Transverse colon (tissue), 4 donors: ENCODE measurements around the gene MTX1.

Source experiments
- POLR2A ChIP-seq: fragments of 450-650 bp; IDR thresholded peaks from one replicate; pipeline ENCODE4 v1.6.1; 2016; ENCODE audit warnings: antibody characterized with exemption, mild to moderate bottlenecking, moderate library complexity
- POLR2AphosphoS5 ChIP-seq, 3 donors: sonication (generic); formaldehyde crosslinking; IDR thresholded peaks; one replicate each; pipeline ENCODE4 v1.6.1; 2016; ENCODE audit warnings: antibody characterized with exemption in 3 of 3
- TF ChIP-seq, protein P1 (sequence below), 5 experiments: fragments of 200-600 bp in 3 of 5; fragments of 450-650 bp in 2 of 5; sonication (generic) in 3 of 5; IDR thresholded peaks; 1 replicate in 2 of 5; 2 replicates in 3 of 5; pipeline ENCODE4 v1.5.1; 2016 to 2017; ENCODE audit warnings: antibody characterized with exemption in 5 of 5, inconsistent platforms in 3 of 5, mild to moderate bottlenecking in 2 of 5, moderate library complexity in 1 of 5

DNA sequence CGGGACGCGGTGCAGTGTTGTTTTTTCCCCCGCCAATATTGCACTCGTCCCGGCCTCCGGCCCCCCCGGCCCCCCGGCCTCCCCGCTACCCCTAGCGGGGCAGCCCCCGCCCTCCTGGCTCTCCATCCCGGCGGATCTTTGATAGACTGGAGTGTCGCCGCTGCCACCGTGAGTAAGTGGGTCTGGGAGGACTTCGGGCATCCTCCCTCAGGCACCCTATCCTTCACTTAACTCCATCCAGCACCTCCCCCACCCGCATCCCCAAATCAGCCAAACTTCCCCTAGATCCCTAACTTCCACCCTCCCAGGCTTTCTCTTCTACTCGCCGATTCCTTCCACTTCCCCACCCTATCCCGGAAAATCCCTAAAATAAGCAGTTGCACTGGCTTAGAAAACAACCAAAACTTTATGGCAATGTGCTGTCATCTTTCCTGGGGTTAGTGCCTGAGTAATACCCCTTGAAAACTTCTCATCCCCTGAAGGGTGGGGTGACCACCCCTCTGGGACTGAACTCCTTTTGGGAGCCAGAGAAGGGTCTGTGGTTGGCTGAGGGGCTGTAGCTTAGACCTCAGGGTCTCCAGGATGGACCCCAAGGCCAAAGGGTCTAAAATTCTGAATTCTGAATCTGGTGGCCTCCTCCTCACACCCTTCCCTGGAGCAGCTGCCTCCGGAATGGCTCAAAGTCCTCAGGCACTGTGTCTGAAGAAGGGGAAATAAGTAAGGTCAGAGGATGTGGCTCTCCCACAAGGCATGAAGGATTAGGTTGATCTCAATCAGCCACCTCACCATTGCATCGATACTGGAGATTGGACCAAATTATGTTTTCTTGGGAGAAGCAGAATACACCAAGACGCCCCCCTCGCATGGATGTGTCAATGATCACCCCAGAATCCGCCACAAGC, 13.0 kb upstream of the MTX1 start:
- TF ChIP-seq POLR2A = no peak
- TF ChIP-seq, protein P1, sequence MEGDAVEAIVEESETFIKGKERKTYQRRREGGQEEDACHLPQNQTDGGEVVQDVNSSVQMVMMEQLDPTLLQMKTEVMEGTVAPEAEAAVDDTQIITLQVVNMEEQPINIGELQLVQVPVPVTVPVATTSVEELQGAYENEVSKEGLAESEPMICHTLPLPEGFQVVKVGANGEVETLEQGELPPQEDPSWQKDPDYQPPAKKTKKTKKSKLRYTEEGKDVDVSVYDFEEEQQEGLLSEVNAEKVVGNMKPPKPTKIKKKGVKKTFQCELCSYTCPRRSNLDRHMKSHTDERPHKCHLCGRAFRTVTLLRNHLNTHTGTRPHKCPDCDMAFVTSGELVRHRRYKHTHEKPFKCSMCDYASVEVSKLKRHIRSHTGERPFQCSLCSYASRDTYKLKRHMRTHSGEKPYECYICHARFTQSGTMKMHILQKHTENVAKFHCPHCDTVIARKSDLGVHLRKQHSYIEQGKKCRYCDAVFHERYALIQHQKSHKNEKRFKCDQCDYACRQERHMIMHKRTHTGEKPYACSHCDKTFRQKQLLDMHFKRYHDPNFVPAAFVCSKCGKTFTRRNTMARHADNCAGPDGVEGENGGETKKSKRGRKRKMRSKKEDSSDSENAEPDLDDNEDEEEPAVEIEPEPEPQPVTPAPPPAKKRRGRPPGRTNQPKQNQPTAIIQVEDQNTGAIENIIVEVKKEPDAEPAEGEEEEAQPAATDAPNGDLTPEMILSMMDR (IDR thresholded peaks at IDR 0.05) = no peak
- TF ChIP-seq POLR2AphosphoS5 (IDR thresholded peaks at IDR 0.05) = no peak
